GM10847 (cell line): ENCODE results near the gene PRRT1.

Experiments used
- POLR2A ChIP-seq: IDR thresholded peaks from 2 replicates; pipeline ENCODE4 v1.6.1; 2011; ENCODE audit not compliant: insufficient read length; ENCODE audit errors: extremely low read depth

The PRRT1 gene

GRCh38 chr6:32126880-32127279, 24.9 kb downstream of the PRRT1 start:
- no peak for TF ChIP-seq POLR2A

GRCh38 chr6:32123681-32124080, 28.1 kb downstream of the PRRT1 start:
- no peak for TF ChIP-seq POLR2A

DNA sequence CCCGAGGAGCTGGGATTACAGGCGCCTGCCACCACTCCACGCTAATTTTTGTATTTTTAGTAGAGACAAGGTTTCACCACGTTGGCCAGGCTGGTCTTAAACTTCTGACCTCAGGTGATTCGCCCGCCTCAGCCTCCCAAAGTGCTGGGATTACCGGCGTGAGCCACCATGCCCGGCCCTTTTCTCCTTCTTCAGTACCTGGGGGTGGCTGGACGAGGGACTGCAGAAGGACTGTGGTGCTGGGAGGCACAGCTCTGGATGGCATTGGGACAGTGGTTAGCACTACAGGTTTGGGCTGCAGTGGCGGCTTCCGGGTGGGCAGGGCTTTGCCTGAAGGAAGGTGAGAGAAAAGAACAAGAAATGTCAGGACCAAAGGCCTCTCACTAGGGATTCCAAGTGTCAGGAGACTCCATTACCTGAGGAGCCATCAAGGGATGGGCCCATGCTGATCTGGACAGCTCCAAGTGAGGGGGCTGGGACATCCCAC, 31.1 kb downstream of the PRRT1 start:
- no peak for TF ChIP-seq POLR2A

DNA sequence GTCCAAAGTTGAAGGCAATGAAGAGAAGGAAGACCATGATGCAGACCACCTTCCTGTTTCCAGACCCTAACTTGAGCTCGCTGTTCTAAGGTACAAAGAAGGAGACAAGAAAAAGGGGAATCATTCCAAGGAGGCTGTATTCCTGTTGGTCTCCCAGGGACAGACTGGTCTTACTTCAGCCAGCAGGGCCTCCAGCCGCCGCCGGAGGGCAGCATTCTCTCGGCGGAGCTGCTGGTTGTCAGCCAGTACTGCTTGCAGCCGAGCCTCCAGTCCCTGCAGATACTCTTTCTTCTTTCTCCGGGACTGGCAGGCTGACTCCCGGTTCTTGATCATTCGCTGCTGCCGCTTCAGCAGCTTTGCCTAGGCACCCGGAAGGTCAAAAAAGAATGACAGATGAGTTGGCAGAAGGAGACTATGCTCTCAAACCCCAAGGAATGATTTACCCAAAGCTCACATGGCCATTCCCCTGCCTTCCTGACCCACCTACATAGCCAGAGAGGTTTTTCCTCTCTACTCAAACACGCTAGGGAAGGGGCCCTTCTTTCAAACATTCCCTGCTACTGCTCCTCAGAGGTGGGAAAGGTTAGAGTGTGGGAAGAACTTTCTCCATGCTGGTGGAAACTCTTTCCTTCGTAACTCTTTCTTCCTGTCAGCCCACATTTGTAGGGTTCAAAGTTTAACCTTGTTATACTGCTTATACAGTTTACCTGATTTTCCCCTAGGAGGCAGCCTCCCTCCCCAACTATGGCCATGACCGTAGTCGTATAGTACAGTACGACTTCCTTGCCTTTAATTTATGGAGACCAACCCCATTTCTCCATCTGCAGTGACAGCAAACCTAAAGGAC, 32.7 kb downstream of the PRRT1 start:
- no peak for TF ChIP-seq POLR2A

DNA sequence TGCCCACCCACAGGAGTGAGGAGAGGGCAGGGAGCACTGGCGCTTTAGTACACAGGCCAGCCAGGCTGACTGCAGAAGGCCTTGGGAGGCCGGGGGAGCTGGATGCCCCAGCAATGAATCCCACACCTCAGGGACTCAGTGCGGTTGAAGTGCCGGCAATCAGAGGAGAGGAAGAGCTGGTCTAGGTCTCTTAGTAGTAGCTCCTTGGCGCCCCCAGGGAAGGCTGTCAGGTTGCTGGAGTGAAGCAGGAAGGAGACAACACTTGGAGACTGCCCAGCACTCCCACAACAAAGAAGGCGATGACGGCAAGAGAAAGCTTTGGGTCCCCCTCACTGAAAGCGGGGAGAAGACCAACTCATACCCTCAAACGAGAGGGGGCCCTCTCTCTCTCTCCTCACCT, 34.3 kb downstream of the PRRT1 start:
- TF ChIP-seq POLR2A = no peak

- no peak for TF ChIP-seq POLR2A
Observed at GRCh38 chr6:32116674-32117073, 35.1 kb downstream of the PRRT1 start.

- no peak for TF ChIP-seq POLR2A
Observed at GRCh38 chr6:32115623-32116022, 36.1 kb downstream of the PRRT1 start.

GRCh38 chr6:32114796-32115195, 36.9 kb downstream of the PRRT1 start:
- no peak for TF ChIP-seq POLR2A

DNA sequence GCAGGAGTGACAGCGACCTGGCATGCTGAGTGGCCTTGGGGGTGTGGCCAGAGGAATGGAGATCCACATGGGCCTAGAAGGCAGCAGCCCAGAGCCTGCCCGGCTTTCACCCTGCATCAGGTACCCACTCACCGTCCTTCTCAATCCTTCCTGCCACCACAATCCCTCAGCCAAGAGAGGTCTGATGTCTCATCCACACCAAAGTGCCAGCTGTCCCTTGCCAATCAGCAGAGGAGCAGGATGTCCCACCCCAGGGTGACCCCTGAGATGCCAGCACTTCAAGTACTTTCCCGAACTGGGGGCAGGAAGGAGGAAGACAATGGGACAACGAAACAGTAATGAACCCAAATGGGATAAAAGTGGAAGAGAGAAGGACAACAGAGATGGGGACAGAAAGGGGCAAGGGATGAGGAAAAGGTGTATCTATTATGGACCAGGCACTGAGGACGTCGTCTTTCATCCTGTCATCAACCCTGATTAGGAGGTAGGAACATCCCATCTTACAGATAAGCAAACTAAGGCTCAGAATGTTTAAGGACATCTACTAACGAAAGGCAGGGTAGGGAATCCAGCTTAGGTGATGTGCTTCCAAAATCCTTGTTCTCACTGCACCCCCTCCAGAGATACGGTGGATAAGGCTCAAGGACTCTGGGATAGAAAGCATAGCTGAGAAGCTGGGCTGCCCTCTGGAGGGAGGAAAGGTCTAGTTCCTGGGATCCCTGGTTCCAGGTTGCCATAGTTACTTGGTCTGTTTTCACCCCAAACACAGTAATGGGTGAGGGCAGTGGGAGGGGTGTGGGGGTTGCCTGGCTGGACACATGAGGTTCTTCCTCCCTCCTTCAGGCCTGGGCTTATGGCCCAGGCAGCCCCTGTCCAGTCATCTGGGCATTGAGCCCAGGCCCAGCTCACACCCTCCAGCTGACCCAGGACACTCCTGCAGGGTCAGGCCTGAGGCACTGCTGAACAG, 38.1 kb downstream of the PRRT1 start:
- no peak for TF ChIP-seq POLR2A

GRCh38 chr6:32112431-32112980, 39.2 kb downstream of the PRRT1 start:
- no peak for TF ChIP-seq POLR2A

GRCh38 chr6:32111424-32112066, 40.2 kb downstream of the PRRT1 start:
- TF ChIP-seq POLR2A = no peak

GRCh38 chr6:32110632-32111031, 41.1 kb downstream of the PRRT1 start:
- TF ChIP-seq POLR2A = peak; percentile 12

GRCh38 chr6:32109765-32110160, 42.0 kb downstream of the PRRT1 start:
- TF ChIP-seq POLR2A = no peak

- no peak for TF ChIP-seq POLR2A
Observed at GRCh38 chr6:32109114-32109764, 42.5 kb downstream of the PRRT1 start, which contains the start of gene TNXB. Gene TNXB, minus strand, starts transcription at chr6:32109338. Its CDS starts 11,140 bp downstream, at chr6:32098198.
